HEK293T (cell line): ENCODE data around the gene KRTAP10-11.

Source experiments
- ARNT ChIP-seq: fragments of 450-650 bp; IDR thresholded peaks from 2 replicates; pipeline ENCODE4 v1.6.1; 2017; ENCODE audit warnings: mild to moderate bottlenecking
- BHLHE40 ChIP-seq: fragments of 450-650 bp; IDR thresholded peaks from 2 replicates; pipeline ENCODE4 v1.6.1; 2016; ENCODE audit warnings: mild to moderate bottlenecking, moderate library complexity, borderline replicate concordance
- ELF4 ChIP-seq: fragments of 450-650 bp; IDR thresholded peaks from 2 replicates; pipeline ENCODE4 v1.6.1; 2017; ENCODE audit warnings: antibody characterized with exemption
- FOXA1 ChIP-seq: fragments of 450-650 bp; IDR thresholded peaks from 2 replicates; pipeline ENCODE4 v1.6.1; 2016; ENCODE audit warnings: mild to moderate bottlenecking
- FOXM1 ChIP-seq: fragments of 450-650 bp; IDR thresholded peaks from 2 replicates; pipeline ENCODE4 v1.6.1; 2017; ENCODE audit warnings: mild to moderate bottlenecking, borderline replicate concordance
- SP1 ChIP-seq: fragments of 450-650 bp; IDR thresholded peaks from 2 replicates; pipeline ENCODE4 v1.6.1; 2017
- SUZ12 ChIP-seq: fragments of 450-650 bp; IDR thresholded peaks from 2 replicates; pipeline ENCODE4 v1.6.1; 2016; ENCODE audit warnings: mild to moderate bottlenecking
- TARDBP ChIP-seq: fragments of 450-650 bp; IDR thresholded peaks from 2 replicates; pipeline ENCODE4 v1.6.1; 2016
- ZNF384 ChIP-seq: fragments of 450-650 bp; IDR thresholded peaks from 2 replicates; pipeline ENCODE4 v1.6.1; 2016
- TF ChIP-seq, protein P1 (sequence below): fragments of 450-650 bp; IDR thresholded peaks from 2 replicates; pipeline ENCODE4 v1.6.1; 2016

DNA sequence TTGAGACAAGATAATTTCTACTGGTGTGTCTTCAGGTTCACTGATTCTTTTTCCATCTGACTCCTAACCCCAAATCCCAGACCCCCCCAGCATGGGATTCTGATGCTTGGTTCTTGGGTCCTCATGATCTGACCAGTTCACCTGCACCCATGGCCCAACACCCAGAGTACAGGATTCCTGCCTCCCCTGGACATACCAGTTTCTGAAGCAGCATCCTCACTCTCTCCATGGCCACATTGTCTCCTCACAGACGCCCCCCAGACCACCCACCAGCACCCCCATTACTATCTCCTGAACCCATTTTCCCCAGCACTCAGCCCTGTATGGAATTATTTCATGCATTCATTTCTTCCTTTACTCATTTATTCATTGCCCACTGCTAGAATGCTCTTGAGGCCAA is 10.7 kb downstream of the KRTAP10-11 start:
- TF ChIP-seq ZNF384, result no peak
- no peak for TF ChIP-seq ELF4
- TF ChIP-seq SP1, result no peak
- TF ChIP-seq FOXM1, result no peak
- no peak for TF ChIP-seq SUZ12
- no peak for TF ChIP-seq FOXA1
- TF ChIP-seq ARNT, result no peak
- no peak for TF ChIP-seq BHLHE40
- TF ChIP-seq, protein P1, sequence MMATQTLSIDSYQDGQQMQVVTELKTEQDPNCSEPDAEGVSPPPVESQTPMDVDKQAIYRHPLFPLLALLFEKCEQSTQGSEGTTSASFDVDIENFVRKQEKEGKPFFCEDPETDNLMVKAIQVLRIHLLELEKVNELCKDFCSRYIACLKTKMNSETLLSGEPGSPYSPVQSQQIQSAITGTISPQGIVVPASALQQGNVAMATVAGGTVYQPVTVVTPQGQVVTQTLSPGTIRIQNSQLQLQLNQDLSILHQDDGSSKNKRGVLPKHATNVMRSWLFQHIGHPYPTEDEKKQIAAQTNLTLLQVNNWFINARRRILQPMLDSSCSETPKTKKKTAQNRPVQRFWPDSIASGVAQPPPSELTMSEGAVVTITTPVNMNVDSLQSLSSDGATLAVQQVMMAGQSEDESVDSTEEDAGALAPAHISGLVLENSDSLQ, result no peak
- no peak for TF ChIP-seq TARDBP
